Body of pancreas (tissue), 4 donors: ENCODE results near the gene GATAD2A.

Source experiments
- CTCF ChIP-seq, 7 experiments: fragments of 450-650 bp in 4 of 7; fragments of 200-600 bp in 3 of 7; sonication (generic) in 3 of 7; IDR thresholded peaks; one replicate each; pipeline ENCODE4 v1.5.1; 2016 to 2019; ENCODE audit warnings: antibody characterized with exemption in 7 of 7
- POLR2A ChIP-seq, 3 donors: fragments of 450-650 bp; IDR thresholded peaks; one replicate each; pipeline ENCODE4 v1.6.1; 2016; ENCODE audit warnings: antibody characterized with exemption in 3 of 3, mild to moderate bottlenecking in 2 of 3

GRCh38 chr19:19549804-19550464 is 144.5 kb downstream of the GATAD2A start:
- TF ChIP-seq CTCF (IDR thresholded peaks at IDR 0.05) (no peak), POLR2A (IDR thresholded peaks at IDR 0.05) (no peak)
